ENCODE data around the gene OR2A2. TPM values are rescaled to one million over a fixed set of nuclear protein-coding genes. Genes with fewer than 3 reads are reported as not detected.

Gene OR2A2
- polyA plus RNA-seq, 1 of the 3 experiments (the other 2 are of a cell fraction) = not detected

GRCh38 chr7:144118341-144118740 is 9.0 kb downstream of the OR2A2 start (continued):
- TF ChIP-seq SIN3A (IDR thresholded peaks at IDR 0.05; ENCODE audit: borderline replicate concordance, low read depth, low read length) = no peak
- no peak for TF ChIP-seq RCOR1 (IDR thresholded peaks at IDR 0.05; ENCODE audit: low read length)
- TF ChIP-seq TCF12 (IDR thresholded peaks at IDR 0.05) = no peak

DNA sequence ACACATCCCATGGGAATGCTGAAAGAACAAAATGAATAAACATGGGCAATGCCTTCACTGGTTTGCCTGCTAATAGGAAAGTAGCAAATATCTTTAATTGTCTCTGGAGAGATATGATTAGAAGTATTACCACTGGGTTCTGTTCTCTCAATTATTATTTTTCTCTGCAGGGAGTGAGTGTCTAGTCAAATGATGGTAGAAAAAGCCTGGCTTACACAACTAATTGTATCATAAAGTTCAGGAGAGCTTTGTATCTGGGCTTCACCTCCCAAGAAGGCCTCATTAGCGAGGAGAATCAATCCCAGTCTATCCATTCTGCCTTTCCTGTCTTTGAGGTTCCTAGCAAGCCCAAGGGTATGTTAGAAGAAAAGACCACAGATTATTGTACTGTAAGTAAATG is 13.5 kb downstream of the OR2A2 start, which contains the start of gene OR2A14:
OR2A14 (plus strand) TSS at position 301 of the 400 bp plus-strand sequence. CDS start 5,937 bp downstream, outside the sequence.
- H3K4me2 ChIP-seq = no peak within 1 kb of the TSS
- WGBS (ENCODE audit: low lambda C conversion rate) = 3% methylated on average over 1 of the region's 1 CpG
- H3K9ac ChIP-seq = no peak within 1 kb of the TSS
- no peak within 1 kb of the TSS for H2AFZ ChIP-seq (ENCODE audit: low read depth)
- H3K79me2 ChIP-seq (ENCODE audit: insufficient read depth) = no peaks in the 10 kb centered on the region
- no peak within 1 kb of the TSS for H3K4me3 ChIP-seq (ENCODE audit: low read depth in 2 of 2, low read length in 1 of 2)
- no peaks in the 10 kb centered on the region for H3K9me2 ChIP-seq
- POLR2A ChIA-PET = no interaction called here
- no peaks in the 10 kb centered on the region for H4K20me1 ChIP-seq (ENCODE audit: insufficient read depth)
- H3K9me3 ChIP-seq = no peaks in the 10 kb centered on the region
- CTCF ChIA-PET = no interaction called here
- no peaks in the 10 kb centered on the region for H3F3A ChIP-seq (replicated peaks; ENCODE audit: insufficient read depth)
- no peaks in the 10 kb centered on the region for H3K36me3 ChIP-seq (replicated peaks in 1 of 2; ENCODE audit: control insufficient read depth in 1 of 2, insufficient read depth in 2 of 2, low read length in 1 of 2)
- DNase-seq = no peak
- TF ChIP-seq GATA2 (CRISPR knock-in tag; IDR thresholded peaks at IDR 0.05) (no peak), YY1 (IDR thresholded peaks at IDR 0.05; ENCODE audit: low read depth) (no peak)
- no peaks in the 10 kb centered on the region for H3K27me3 ChIP-seq (ENCODE audit: insufficient read depth)
- no peaks in the 10 kb centered on the region; a peak in 1 of 4 replicates for H3K4me1 ChIP-seq (ENCODE audit: control insufficient read depth in 1 of 2, insufficient read depth in 2 of 2, low read depth in 1 of 2, low read length in 1 of 2)
- H3K27ac ChIP-seq (ENCODE audit: low read depth in 2 of 2, low read length in 1 of 2) = no peak within 1 kb of the TSS

DNA sequence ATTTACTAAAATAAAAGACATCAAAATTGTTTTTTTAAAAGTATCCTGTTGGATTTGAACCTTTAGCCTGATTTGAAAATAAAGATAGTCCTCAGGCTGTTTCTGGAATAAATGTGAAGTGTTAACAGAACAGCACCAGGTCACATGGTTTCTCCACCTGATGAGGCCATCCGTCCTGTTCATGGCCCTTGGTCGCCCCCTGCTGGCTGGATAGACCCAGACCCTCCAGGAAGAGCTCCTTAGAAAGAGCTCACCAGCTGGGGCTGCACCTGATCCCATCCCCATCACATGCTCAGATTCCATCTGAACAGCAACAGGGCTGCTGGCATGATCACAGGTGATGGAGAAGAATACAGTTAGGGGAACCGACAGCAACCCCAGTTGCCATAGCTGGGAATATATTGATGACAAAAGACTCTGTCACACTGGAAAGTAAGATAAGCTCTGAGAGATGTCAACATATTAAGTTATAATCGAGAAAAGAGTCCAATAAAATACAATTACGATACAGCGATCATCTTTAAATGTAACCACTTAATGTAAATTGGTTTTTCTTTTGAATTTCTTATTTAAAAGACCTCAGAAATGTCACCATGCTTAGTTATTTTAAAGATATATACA is 18.4 kb downstream of the OR2A2 start:
- Histone ChIP-seq H3K27me3 (ENCODE audit: insufficient read depth) (peaks cover 11% of the 10 kb centered on the region; the same call in 1 of the 2 replicates), H3K4me2 (no peak overlapping the region), H3F3A (replicated peaks; ENCODE audit: insufficient read depth) (no peaks in the 10 kb centered on the region), H3K4me3 (ENCODE audit: low read depth in 2 of 2, low read length in 1 of 2) (peak overlapping the region in 1 of 2 experiments; percentile 29; a peak in 1 of 4 replicates), H3K9me3 (no peaks in the 10 kb centered on the region), H2AFZ (ENCODE audit: low read depth) (no peak overlapping the region), H3K4me1 (ENCODE audit: control insufficient read depth in 1 of 2, insufficient read depth in 2 of 2, low read depth in 1 of 2, low read length in 1 of 2) (no peaks in the 10 kb centered on the region; a peak in 1 of 4 replicates), H3K9ac (no peak overlapping the region), H3K79me2 (ENCODE audit: insufficient read depth) (no peaks in the 10 kb centered on the region), H3K27ac (ENCODE audit: low read depth in 2 of 2, low read length in 1 of 2) (no peak overlapping the region), H3K36me3 (replicated peaks in 1 of 2; ENCODE audit: control insufficient read depth in 1 of 2, insufficient read depth in 2 of 2, low read length in 1 of 2) (no peaks in the 10 kb centered on the region), H4K20me1 (ENCODE audit: insufficient read depth) (no peaks in the 10 kb centered on the region), H3K9me2 (no peaks in the 10 kb centered on the region)
- CTCF ChIA-PET = interaction anchor here (0.6 to 1.6 kb wide), 31 partner anchors 8 to 744 kb away, joined by 3 to 13 read pairs (median 4); no protein-coding TSS in a partner anchor
- WGBS (ENCODE audit: low lambda C conversion rate) = under 1% methylated on average over 6 of the region's 6 CpGs
- peak; percentile 83 for DNase-seq
- TF ChIP-seq YY1 (IDR thresholded peaks at IDR 0.05; ENCODE audit: low read depth) (no peak), RAD21 (IDR thresholded peaks at IDR 0.05; ENCODE audit: low read length) (peak; percentile 94), MXI1 (IDR thresholded peaks at IDR 0.05; ENCODE audit: low read depth, low read length) (no peak), USF2 (IDR thresholded peaks at IDR 0.05; ENCODE audit: borderline replicate concordance, low read depth, low read length) (peak; percentile 71; the same call in 1 of the 2 replicates), PBX3 (IDR thresholded peaks at IDR 0.05) (no peak), SIN3A (IDR thresholded peaks at IDR 0.05; ENCODE audit: borderline replicate concordance, low read depth, low read length) (no peak), MAX (IDR thresholded peaks at IDR 0.05; ENCODE audit: low read depth) (peak; percentile 59), GATA2 (CRISPR knock-in tag; IDR thresholded peaks at IDR 0.05) (no peak), CTCF (IDR thresholded peaks at IDR 0.05) (peak; percentile 99), CHD2 (IDR thresholded peaks at IDR 0.05; ENCODE audit: low read length, partially characterized antibody) (peak; percentile 27), MEF2A (IDR thresholded peaks at IDR 0.05; ENCODE audit: borderline replicate concordance, low read depth) (no peak), EP300 (IDR thresholded peaks at IDR 0.05; ENCODE audit: borderline replicate concordance in 1 of 2, low read depth in 1 of 2, low read length in 1 of 2) (no peak), SMC3 (IDR thresholded peaks at IDR 0.05; ENCODE audit: low read depth, low read length) (peak; percentile 87), RCOR1 (IDR thresholded peaks at IDR 0.05; ENCODE audit: low read length) (peak; percentile 53; the same call in 1 of the 2 replicates)
- TF ChIP-seq, protein P1, sequence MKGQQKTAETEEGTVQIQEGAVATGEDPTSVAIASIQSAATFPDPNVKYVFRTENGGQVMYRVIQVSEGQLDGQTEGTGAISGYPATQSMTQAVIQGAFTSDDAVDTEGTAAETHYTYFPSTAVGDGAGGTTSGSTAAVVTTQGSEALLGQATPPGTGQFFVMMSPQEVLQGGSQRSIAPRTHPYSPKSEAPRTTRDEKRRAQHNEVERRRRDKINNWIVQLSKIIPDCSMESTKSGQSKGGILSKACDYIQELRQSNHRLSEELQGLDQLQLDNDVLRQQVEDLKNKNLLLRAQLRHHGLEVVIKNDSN (IDR thresholded peaks at IDR 0.05; ENCODE audit: borderline replicate concordance, low read depth) = peak; percentile 89
- POLR2A ChIA-PET = no interaction called here
